Activated naive CD4-positive, alpha-beta T cell treated with anti-CD3 and anti-CD28 coated beads for 36 hours (primary cell): ENCODE data around the gene ZFHX3. TPM values are rescaled to one million over a fixed set of nuclear protein-coding genes. Genes with fewer than 3 reads are reported as not detected.

ENCODE experiments used
- CTCF ChIA-PET: fragments of 350-600 bp; sonication (Branson Sonifier 250); formaldehyde crosslinking; loops from one replicate; lab custom pipeline; 2021; ENCODE audit warnings: antibody characterized with exemption; lab: Charles Lee
- DNase-seq: peaks from one replicate; pipeline ENCODE4 v3.0.0-alpha.2; 2020
- H3K27ac Mint-ChIP-seq: one replicate; pipeline ENCODE4 v1.8.0; 2021; ENCODE audit warnings: mild to moderate bottlenecking, mixed read lengths
- H3K27me3 Mint-ChIP-seq: one replicate; pipeline ENCODE4 v1.8.0; 2021; ENCODE audit warnings: low read depth, mixed read lengths
- H3K36me3 Mint-ChIP-seq: one replicate; pipeline ENCODE4 v1.8.0; 2021; ENCODE audit warnings: low read depth, mixed read lengths
- H3K4me1 Mint-ChIP-seq: one replicate; pipeline ENCODE4 v1.8.0; 2021; ENCODE audit warnings: low read depth, mixed read lengths
- H3K4me3 Mint-ChIP-seq: one replicate; pipeline ENCODE4 v1.8.0; 2021; ENCODE audit warnings: mild to moderate bottlenecking, moderate library complexity, mixed read lengths
- H3K9me3 Mint-ChIP-seq: one replicate; pipeline ENCODE4 v1.8.0; 2021; ENCODE audit warnings: mixed read lengths
- intact Hi-C: fragments of 100-400 bp; cut with micrococcal nuclease; formaldehyde crosslinking; loops from one replicate; pipeline ENCODE4 v1.15.1; 2023
- total RNA-seq, 2 experiments: library from RNA; stranded (reverse); gene quantifications; one replicate each; pipeline ENCODE4 v1.2.3, GENCODE V29; 2021

Gene ZFHX3
- total RNA-seq, 2 experiments from 2014 or later: 0.44 to 0.72 TPM

- intact Hi-C loops: no loop called here
Measured at GRCh38 chr16:73041676-73042075, 6.3 kb downstream of the ZFHX3 start.

GRCh38 chr16:73040735-73041402, 7.1 kb downstream of the ZFHX3 start:
- H3K27ac Mint-ChIP-seq: no peak overlapping the region
- H3K4me1 Mint-ChIP-seq: peaks cover 10% of the 10 kb centered on the region
- H3K9me3 Mint-ChIP-seq: no peaks in the 10 kb centered on the region
- no peak overlapping the region for H3K4me3 Mint-ChIP-seq
- CTCF ChIA-PET: interaction anchor here (0.6 kb wide), 1 partner anchor 36 kb away, joined by 4 read pairs; no protein-coding TSS in a partner anchor
- H3K36me3 Mint-ChIP-seq: no peaks in the 10 kb centered on the region
- H3K27me3 Mint-ChIP-seq: peaks cover 8% of the 10 kb centered on the region
- intact Hi-C loops: no loop called here
- no peak for DNase-seq

More at GRCh38 chr16:73041676-73042075, 6.3 kb downstream of the ZFHX3 start:
- no peak for DNase-seq
- Mint-ChIP-seq H3K4me3 (no peak overlapping the region), H3K27ac (no peak overlapping the region), H3K4me1 (peaks cover 4% of the 10 kb centered on the region), H3K27me3 (peaks cover 9% of the 10 kb centered on the region), H3K9me3 (no peaks in the 10 kb centered on the region), H3K36me3 (no peaks in the 10 kb centered on the region)
- CTCF ChIA-PET: no interaction called here

- Mint-ChIP-seq H3K27me3 (peaks cover 9% of the 10 kb centered on the region), H3K4me3 (no peak overlapping the region), H3K36me3 (no peaks in the 10 kb centered on the region), H3K27ac (no peak overlapping the region), H3K9me3 (no peaks in the 10 kb centered on the region), H3K4me1 (peaks cover 11% of the 10 kb centered on the region)
- CTCF ChIA-PET: no interaction called here
- no peak for DNase-seq
- intact Hi-C loops: no loop called here
Measured at GRCh38 chr16:73040136-73040535, 7.8 kb downstream of the ZFHX3 start.

GRCh38 chr16:73037845-73038570, 9.9 kb downstream of the ZFHX3 start:
- Mint-ChIP-seq H3K27ac (no peak overlapping the region), H3K9me3 (no peaks in the 10 kb centered on the region), H3K4me1 (peaks cover 12% of the 10 kb centered on the region), H3K27me3 (peaks cover 10% of the 10 kb centered on the region), H3K4me3 (no peak overlapping the region), H3K36me3 (no peaks in the 10 kb centered on the region)
- no peak for DNase-seq
- intact Hi-C loops: no loop called here
- CTCF ChIA-PET: no interaction called here

- no peaks in the 10 kb centered on the region for H3K9me3 Mint-ChIP-seq
- intact Hi-C loops: no loop called here
- no peak overlapping the region for H3K4me3 Mint-ChIP-seq
- H3K27ac Mint-ChIP-seq: no peak overlapping the region
- peaks cover 10% of the 10 kb centered on the region for H3K27me3 Mint-ChIP-seq
- no peaks in the 10 kb centered on the region for H3K36me3 Mint-ChIP-seq
- H3K4me1 Mint-ChIP-seq: peaks cover 12% of the 10 kb centered on the region
- DNase-seq: no peak
- CTCF ChIA-PET: no interaction called here
Measured at GRCh38 chr16:73037331-73037745, 10.6 kb downstream of the ZFHX3 start.

- no peaks in the 10 kb centered on the region for H3K9me3 Mint-ChIP-seq
- peaks cover 12% of the 10 kb centered on the region for H3K4me1 Mint-ChIP-seq
- CTCF ChIA-PET: no interaction called here
- intact Hi-C loops: no loop called here
- DNase-seq: no peak
- H3K27ac Mint-ChIP-seq: no peak overlapping the region
- H3K27me3 Mint-ChIP-seq: peaks cover 12% of the 10 kb centered on the region
- H3K36me3 Mint-ChIP-seq: no peaks in the 10 kb centered on the region
- no peak overlapping the region for H3K4me3 Mint-ChIP-seq
Measured at GRCh38 chr16:73036074-73036826, 11.7 kb downstream of the ZFHX3 start.

- no peaks in the 10 kb centered on the region for H3K9me3 Mint-ChIP-seq
- no peaks in the 10 kb centered on the region for H3K36me3 Mint-ChIP-seq
- intact Hi-C loops: no loop called here
- H3K27ac Mint-ChIP-seq: no peak overlapping the region
- H3K4me3 Mint-ChIP-seq: no peak overlapping the region
- peaks cover 16% of the 10 kb centered on the region for H3K27me3 Mint-ChIP-seq
- H3K4me1 Mint-ChIP-seq: peaks cover 12% of the 10 kb centered on the region
- no peak for DNase-seq
- CTCF ChIA-PET: no interaction called here
Measured at GRCh38 chr16:73034374-73034773, 13.6 kb downstream of the ZFHX3 start.

- H3K9me3 Mint-ChIP-seq: no peaks in the 10 kb centered on the region
- no peak for DNase-seq
- intact Hi-C loops: no loop called here
- no peak overlapping the region for H3K27ac Mint-ChIP-seq
- CTCF ChIA-PET: no interaction called here
- H3K36me3 Mint-ChIP-seq: no peaks in the 10 kb centered on the region
- peaks cover 16% of the 10 kb centered on the region for H3K27me3 Mint-ChIP-seq
- H3K4me1 Mint-ChIP-seq: peaks cover 12% of the 10 kb centered on the region
- no peak overlapping the region for H3K4me3 Mint-ChIP-seq
Measured at GRCh38 chr16:73033271-73033998, 14.5 kb downstream of the ZFHX3 start.

GRCh38 chr16:73032541-73033270, 15.2 kb downstream of the ZFHX3 start:
- Mint-ChIP-seq H3K4me3 (no peak overlapping the region), H3K9me3 (no peaks in the 10 kb centered on the region), H3K4me1 (peaks cover 12% of the 10 kb centered on the region), H3K27me3 (peaks cover 16% of the 10 kb centered on the region), H3K27ac (no peak overlapping the region), H3K36me3 (no peaks in the 10 kb centered on the region)
- DNase-seq: no peak
- intact Hi-C loops: no loop called here
- CTCF ChIA-PET: no interaction called here

GRCh38 chr16:73031984-73032383, 15.9 kb downstream of the ZFHX3 start:
- Mint-ChIP-seq H3K27ac (no peak overlapping the region), H3K4me1 (peaks cover 11% of the 10 kb centered on the region), H3K9me3 (no peaks in the 10 kb centered on the region), H3K36me3 (no peaks in the 10 kb centered on the region), H3K27me3 (peaks cover 16% of the 10 kb centered on the region), H3K4me3 (no peak overlapping the region)
- intact Hi-C loops: no loop called here
- no peak for DNase-seq
- CTCF ChIA-PET: no interaction called here

- Mint-ChIP-seq H3K9me3 (no peaks in the 10 kb centered on the region), H3K36me3 (no peaks in the 10 kb centered on the region), H3K4me1 (peaks cover 7% of the 10 kb centered on the region), H3K27ac (no peak overlapping the region), H3K4me3 (no peak overlapping the region), H3K27me3 (peaks cover 15% of the 10 kb centered on the region)
- intact Hi-C loops: no loop called here
- DNase-seq: no peak
- CTCF ChIA-PET: no interaction called here
Measured at GRCh38 chr16:73031155-73031866, 16.6 kb downstream of the ZFHX3 start.
